GM04504 (cell line): Measurements from ENCODE around the gene PELI2.

ENCODE experiments used
- DNase-seq: peaks from one replicate; pipeline ENCODE4 v3.0.0-alpha.2; 2012; ENCODE audit warnings: low read depth

Gene PELI2

DNA sequence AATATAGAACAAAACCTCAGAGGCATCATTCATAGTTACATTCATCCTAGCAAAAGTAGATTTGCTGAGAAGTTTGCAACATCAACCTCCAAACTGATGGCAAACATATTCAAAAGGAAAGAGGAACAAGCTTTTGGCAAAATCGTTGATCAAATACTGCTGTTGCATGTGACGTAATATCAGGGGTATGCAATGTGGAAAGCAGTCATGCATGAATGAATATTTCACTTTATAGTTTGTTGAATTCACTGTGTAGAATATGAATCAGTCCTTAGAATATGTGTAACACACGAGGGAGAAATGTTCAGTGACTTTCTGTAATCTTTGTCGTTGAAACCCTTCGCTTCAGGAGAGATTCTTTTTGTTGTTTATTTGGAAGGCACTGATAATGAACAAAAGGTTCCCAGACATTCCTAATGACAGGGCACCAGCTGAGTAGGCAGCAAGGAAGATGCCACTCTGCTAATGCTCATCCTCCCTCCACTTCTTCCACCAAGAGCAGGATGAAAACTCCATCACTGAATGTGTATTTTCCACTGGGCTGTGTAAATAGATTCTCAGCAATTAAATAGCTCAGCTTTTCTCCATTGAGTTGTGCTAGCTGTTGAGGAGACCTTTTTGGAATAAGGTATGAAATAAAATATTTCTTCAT is 126.1 kb downstream of the PELI2 start:
- DNase-seq: peak; percentile 80

DNA sequence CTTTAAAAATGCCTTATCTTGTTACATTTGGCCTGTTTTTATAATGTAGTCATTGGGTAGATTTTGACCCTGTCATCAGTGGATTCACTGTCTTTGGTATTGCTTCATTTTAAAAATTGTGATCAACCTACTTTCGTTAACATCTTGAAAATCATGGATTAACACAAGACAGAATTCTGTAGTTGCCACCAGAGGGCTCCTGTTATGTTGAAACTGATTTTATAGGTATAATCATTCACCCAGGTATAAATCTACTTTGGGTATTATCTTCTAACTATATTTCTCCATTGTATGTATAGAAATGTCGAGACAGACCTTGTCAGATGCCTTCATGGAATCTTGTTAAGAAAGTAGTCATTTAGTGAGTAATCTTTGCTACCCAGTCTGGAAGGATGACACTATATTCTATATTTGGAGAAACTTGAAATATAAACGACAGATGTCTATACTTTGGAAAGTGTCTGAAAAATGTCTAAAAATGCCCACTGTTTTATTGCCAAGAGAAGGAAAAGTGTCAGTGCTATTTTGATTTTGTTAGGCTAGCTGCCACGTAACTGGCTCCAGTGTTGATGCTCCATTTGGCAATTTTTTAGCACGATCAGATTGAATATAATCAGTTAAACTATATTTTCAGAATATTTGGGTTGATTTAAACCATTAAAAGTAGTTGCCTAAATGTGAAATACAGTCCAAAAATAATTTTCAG is 129.4 kb downstream of the PELI2 start:
- no peak for DNase-seq

DNA sequence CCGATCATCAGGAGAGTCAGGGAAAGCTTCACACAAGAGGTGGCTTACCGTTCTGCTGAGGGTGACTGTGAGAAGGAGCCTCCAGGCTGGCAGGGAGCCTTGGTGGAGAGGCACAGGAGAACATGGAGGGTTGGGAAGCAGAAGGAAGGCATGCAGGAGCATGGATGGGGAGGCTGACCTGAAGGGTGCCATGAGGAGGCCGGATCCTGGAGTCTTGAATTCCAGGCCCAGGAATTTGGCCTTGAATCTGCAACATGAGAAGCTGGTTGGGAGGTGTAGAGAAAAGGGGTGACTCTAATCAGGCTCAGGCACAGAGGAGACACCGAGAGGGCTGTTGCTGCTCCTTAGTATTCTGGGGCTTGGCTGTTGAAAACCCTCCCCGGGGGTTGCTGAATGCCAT is 130.2 kb downstream of the PELI2 start:
- DNase-seq: no peak

DNA sequence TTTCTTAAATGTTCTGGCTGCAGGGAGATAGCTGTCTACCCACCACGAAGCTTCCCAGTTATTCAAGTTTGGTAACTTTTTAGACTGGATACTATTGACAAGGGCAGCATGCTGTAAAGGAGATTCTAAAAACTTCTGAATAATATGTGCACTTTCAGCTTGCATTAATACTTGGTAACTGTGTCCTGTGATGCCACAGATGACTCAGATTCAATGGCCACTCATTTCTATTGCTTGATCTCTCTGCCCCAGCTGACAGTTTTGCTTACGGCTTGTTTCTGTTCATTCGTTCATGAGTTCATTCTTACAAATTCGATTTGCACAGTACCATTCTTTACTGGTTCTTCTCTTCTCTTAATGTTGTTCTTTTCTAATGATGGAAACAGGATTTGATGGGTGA is 142.8 kb downstream of the PELI2 start:
- DNase-seq: no peak

DNA sequence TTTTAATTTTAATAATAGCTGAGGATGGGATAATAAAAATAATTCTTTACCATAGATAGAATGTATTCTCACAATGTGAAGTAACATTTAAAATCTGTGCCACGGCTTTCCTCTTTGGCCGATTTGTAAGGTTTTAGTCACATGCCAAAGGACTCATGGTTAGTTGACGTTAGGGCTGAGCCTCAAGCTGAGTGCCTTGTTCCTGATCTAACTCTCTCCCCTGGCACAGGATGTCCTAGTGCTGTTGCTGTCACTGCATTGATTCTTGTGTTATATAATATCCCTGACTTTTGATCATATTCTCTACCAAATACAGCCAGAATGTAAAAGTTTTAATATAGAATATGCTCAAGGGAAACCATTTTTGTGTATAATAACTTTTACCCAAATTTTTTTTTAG is 144.3 kb downstream of the PELI2 start:
- DNase-seq: no peak

DNA sequence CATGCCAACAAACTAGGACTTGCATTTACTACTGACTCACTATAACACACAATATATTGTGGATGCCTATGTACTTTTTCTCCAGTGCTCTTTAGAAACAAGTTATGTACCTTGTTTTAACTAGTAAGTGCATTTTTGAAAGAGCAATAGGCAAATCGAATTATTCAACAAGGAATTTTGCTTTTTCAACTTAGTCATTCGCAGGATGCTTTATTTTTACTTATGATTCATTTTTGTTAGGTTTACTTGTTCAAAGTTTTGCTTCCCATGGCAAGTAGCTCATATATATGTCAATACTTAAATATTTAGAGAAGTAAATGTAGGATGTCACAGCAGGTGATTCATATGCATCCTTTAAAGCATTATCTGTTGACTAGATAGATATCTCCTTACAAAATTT is 149.8 kb downstream of the PELI2 start:
- DNase-seq: no peak

DNA sequence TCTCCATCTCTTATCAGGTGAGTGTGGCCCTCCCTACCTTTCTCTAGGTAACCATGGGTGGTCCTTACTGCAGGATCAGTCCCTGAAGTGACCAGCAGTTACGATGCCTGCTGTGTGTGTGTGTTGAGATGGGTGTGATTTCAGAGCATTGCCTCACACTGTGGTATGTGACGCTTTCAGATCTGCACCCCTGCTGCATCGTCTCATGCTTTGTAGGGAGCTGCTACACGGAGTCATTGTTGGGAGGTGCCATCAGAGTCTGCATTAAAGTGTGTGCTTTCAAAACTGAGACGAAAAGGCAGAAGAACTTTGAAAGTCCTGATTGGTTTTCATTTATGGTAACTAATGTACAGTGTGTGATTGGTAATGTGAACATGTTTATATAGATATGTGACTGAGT is 150.5 kb downstream of the PELI2 start:
- no peak for DNase-seq

DNA sequence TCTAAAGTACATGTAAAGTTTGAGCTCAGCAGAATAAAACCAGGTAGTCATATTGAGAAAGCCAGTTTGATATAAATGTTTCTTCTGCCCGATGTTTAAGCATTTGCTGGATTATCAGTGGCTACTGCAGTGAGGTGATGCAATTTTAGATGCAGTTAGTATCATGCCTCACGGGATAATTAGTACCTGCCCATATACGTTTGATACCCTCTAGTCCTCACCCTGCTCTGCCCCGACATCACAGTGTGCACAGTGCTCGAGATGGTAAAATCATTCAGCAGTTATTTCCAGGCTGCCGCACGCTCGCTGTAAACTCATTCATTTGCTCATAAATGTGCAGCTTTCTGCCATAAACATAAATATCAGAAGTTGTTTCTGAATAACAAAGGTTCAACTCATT is 152.7 kb downstream of the PELI2 start:
- no peak for DNase-seq

DNA sequence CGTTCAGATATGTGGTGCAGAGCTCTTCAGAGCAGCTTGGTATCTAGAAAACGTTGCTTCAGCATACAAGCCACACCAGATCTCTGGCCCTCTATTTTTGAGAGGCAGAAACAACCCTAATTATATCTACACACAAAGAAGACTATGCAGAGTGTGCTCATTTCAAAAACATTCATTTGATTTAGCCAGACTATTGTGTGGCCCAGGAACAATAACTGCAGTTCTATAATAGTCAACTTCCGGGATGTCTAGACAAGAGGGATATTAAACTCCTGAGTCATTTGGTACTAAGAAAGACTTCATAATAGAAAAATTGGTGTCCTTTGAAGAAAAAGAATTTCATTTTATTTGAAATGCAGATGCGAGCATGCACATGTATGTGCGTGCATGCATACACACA is 153.8 kb downstream of the PELI2 start:
- peak; percentile 23 for DNase-seq

DNA sequence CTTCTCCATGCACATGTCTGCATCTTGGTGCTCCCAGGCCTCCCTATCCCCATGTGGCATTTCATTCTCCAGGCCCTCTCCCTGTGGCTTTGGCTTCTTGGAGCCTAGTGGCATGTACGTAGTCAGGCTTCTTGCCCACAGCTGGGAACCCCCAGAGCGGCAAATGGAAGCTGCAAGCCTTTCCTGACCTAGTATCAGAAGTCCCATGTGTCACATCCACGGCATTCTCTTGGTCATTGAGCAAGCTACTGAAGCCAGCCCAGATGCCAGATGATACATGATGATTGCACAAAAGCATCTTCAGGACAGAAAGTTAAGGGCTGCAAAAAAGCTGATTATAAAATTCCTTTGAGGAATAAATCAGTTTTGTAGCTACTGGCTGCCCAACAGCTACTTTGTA is 154.9 kb downstream of the PELI2 start:
- peak; percentile 71 for DNase-seq

DNA sequence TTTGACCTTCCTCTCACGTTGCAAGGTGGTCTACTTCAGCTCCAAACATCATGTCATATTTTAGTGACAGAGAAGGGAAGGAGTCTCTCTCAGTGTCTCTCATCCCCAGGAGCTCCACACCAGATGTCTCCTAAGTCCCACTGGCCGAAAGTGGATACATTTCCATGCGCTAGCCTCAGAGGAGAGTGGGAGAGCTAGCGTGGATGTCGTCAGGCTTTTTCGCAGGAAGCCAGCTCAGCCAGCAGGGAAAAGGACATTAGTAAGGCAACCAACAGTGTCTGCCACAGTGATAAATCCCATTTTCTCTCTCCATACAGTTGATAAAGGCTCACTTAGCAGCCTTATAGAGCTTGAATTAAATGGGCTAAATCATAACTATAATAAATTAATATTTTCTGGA is 155.7 kb downstream of the PELI2 start:
- no peak for DNase-seq

DNA sequence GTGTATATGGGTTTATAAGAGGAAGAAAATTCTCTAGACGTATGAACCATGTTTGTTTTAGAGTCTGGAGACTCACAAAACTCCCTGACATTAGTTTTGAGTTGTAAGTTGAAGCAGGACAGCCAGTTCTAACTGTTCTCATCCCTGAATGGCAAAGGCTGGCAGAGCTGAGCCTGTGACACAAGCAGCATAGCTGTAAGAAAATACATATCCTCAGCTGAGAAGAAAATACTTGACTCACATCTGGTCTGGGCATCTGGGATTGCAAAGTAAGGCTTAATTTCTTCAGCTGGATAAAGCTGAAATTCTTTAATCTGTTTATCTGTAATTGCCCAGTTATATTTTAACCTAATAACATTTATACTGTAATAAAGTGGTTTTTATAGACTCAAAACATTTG is 156.3 kb downstream of the PELI2 start:
- no peak for DNase-seq

DNA sequence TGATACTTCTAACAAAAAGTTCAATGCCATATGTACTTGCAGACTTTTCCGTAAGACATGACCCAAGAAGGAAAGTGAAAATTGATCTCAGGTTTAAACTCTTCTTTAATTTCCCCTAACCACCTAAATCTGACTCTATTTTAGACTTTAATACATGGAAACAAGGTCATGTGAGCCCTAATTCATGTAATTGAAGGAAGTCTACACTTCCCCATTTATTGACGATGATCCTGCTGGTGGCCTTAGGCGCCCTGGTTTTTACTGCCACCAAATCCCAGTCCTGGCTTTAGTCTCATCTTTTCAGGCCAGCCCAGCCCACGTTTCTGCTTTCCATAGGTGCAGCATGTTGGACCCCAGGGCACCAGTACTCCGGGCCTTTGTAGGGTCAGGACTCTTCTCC is 157.9 kb downstream of the PELI2 start:
- no peak for DNase-seq

DNA sequence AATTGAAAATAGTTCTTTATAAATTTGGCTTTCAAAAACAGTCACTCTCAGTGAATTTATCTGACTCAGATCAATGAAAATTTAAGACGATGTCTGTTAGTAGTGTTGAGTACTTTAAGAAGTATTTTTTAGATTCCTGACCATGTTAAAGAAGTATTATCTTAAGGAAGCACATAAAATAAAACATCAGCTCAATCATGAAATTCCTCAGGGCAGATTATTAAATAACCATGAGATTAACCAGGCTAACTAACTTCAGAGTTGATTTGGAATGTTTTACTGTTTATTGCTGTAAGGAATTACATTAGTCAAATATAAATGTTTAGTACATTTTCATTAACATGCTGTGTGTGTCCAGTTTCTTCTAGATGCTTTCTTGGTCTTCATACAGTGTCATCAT is 160.2 kb downstream of the PELI2 start:
- DNase-seq: no peak

DNA sequence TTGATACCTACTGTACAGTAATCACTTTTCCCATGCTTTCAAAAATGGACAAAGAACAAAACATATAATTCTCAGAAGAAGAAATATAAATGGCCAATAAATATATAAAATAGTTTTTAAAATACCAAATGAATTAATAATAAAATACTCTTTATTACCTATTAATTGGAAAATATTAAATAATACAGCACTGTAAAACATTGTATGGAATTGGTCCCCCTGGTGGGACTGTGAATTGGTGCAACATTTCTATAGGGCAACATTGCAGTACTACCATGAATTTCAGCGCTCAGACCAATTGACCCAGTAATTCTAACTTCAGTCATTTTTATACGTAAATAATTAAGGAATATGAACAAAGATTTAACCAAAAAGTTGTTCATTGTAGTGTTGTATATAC is 162.6 kb downstream of the PELI2 start:
- no peak for DNase-seq

DNA sequence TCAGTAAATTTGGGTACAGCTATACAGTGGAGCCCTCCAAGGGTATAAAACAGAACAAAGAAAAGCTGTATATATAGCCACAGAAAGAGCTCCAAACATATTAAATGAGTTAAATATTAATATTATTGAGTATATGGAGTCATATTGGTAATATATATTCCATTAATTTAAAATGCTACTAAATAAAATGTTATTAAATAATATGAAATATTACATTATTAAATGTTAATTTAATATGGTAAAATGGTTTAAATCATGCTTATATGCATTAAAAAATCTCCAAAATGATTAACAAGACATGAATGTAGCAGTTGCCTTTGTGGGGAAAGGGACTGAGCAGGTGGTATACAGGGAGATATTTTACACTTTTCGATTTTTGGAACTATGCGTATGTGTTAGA is 164.0 kb downstream of the PELI2 start:
- DNase-seq: no peak

DNA sequence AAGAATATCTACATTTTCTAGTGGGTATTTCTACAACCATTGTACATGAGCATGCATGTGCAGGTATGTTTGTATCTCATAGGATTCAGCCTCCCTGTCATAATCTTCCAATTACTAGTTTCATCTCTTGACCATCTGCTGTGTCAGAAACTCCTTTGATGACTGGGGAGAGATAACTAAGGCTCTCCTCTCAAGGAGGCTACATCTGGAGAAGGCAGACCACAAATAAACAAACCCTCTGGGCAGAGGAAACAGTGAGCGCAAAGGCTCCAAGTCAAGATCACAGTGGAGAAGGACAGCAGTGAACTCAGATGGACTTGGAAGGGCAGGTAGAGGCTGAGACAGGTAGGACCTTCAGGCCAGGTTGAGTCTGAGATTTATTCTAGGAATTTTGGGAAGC is 166.4 kb downstream of the PELI2 start:
- no peak for DNase-seq

DNA sequence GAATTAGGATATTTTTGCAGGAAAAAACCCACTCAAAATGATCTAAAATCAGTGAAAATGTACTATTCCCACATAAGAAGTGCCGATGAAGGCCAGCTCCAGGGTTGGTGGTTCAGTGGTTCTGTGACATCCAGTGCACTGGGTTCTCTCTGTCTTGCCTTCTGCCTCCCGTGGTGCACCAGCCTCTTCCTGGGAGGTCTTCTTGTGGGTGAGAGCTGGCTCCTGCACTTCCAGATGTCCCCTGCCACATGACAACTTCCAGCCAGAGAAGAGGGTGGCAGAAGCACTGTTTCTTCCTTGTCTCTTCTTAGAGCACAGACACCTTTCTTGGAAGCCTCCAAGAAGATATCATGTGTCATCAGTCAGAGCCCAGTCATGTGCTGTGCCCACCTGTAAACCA is 170.9 kb downstream of the PELI2 start:
- no peak for DNase-seq

DNA sequence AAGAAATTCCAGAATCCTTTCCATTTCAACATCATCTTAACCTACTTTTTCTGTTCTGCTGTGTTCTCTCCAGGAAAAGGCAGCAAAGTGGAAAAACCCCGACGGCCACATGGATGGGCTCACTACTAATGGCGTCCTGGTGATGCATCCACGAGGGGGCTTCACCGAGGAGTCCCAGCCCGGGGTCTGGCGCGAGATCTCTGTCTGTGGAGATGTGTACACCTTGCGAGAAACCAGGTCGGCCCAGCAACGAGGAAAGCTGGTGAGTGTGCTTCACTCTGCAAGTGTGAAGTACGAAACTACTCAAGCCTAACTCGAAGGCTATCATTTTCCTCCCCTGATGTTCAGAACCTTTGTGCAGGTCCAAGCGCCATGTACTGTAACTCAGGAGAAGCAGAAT is 172.0 kb downstream of the PELI2 start:
- DNase-seq: no peak

DNA sequence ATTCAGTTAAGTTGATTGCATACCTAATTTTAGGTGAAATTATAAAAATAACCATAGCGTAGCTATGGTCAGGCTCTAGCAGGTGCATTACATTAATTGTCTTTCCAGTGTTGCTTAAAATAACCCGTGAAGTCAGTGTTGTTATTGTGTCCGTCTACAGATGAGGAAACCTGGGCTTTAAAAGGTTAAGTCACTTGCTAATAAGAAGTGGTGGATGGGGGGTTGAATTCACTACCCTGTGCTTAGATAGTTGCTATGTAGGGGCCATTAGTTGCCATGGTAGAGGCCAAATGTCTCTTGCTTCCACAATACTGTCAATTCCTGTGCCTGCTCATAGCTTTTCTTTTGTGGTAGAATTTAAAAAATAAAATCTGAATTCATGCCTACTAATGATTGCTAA is 174.8 kb downstream of the PELI2 start:
- no peak for DNase-seq

DNA sequence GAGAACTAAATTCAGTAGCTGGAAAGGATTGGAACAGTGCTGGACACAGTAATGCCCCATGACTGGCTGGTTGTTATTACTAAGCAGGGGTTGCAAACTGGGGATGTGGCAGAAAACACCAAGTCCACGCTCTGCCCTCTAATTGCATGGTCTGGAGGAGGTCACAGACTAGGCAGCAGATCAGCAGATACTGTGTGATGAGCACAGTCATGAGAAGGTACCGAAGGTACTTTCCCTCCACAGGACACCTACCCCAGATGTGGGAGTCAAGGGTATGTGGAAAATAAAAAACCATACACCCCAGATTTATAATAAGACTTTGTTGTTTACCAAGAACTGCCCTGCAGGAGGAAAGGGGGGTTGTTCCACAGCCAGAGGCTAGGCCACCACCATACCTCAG is 175.3 kb downstream of the PELI2 start:
- DNase-seq: no peak

DNA sequence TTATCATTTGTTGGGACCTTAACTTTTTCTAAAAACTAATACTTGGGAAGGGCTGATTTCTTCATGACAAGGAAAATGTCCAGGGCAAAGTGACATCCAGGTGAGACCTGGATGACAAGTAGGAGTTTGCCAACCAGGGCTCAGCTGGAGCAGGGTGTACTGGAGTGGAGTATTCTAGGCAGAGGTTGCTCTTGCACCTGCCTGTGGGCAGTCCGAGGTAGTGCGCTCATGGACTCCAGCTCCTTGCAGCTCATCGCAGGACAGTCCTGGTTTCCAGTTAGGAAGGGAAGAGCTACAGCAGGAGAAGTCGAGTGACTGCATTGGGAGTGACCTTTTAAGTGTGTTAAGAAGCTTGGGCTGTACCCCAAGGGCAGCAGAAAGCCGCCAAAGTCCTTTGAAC is 175.9 kb downstream of the PELI2 start:
- no peak for DNase-seq

DNA sequence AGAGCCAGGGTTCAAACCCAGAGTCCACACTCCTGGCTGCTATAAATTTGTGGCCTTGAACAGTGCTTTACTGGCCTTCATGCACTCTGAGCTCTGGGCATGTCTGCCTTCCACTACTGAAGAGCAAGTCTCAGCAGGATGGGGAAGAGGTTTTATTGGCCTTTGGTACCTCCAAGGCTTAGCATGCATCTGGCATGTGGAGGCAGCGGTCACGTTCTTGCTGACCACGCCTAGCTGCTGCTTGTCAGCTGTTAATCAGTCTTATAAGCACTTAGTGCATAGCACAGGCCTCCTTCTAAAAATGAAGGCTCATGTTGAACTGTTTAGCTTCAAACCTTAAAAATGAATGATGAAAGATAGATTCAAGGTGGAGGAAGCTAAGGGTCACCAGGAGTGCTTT is 177.5 kb downstream of the PELI2 start:
- DNase-seq: no peak

DNA sequence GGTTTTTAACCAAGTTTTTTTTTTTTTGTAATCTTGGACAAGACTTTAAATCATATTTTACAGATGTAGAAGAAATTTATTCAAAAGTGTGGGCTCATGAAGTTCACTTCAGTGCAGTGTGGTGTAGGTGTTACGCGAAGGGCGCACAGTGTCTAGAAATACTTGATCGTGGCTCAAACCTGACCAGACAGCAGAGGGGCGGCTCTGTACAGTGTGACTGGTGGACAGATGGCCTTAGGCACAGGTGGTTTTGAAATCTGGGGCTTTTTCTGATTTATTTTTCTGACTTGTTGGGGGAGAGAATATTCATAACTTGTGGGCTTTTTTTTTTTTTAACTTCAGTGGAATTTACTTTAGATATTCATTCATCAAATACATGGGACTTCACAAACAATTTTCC is 179.2 kb downstream of the PELI2 start:
- DNase-seq: no peak
